ENCODE results near the gene ZNF333.

DNA sequence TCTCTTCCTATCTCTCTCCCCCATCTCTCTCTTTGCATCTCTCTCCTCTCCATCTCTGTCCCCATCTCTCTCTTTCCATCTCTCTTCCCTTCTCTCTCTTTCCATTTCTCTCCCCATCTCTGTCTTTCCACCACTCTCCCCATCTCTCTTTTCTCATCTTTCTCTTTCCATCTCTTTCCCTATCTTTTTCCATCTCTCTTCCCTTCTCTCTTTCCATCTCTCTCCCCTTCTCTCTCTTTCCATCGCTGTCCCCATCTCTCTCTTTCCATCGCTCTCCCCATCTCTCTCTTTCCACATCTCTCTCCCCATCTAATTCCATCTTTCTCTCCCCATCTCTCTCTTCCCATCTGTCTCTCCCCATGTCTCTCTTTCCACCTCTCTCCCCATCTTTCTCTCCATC, 39.7 kb upstream of the ZNF333 start:
- TF ChIP-seq, protein P1, sequence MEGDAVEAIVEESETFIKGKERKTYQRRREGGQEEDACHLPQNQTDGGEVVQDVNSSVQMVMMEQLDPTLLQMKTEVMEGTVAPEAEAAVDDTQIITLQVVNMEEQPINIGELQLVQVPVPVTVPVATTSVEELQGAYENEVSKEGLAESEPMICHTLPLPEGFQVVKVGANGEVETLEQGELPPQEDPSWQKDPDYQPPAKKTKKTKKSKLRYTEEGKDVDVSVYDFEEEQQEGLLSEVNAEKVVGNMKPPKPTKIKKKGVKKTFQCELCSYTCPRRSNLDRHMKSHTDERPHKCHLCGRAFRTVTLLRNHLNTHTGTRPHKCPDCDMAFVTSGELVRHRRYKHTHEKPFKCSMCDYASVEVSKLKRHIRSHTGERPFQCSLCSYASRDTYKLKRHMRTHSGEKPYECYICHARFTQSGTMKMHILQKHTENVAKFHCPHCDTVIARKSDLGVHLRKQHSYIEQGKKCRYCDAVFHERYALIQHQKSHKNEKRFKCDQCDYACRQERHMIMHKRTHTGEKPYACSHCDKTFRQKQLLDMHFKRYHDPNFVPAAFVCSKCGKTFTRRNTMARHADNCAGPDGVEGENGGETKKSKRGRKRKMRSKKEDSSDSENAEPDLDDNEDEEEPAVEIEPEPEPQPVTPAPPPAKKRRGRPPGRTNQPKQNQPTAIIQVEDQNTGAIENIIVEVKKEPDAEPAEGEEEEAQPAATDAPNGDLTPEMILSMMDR (IDR thresholded peaks at IDR 0.05; ENCODE audit: extremely low read depth in 1 of 2, insufficient read depth in 1 of 2, low read depth in 1 of 2, low read length in 2 of 2) = no peak
- TF ChIP-seq EZH2 (IDR thresholded peaks at IDR 0.05; ENCODE audit: borderline replicate concordance, low read depth, low read length, severe bottlenecking) = no peak
- TF ChIP-seq, protein P2, sequence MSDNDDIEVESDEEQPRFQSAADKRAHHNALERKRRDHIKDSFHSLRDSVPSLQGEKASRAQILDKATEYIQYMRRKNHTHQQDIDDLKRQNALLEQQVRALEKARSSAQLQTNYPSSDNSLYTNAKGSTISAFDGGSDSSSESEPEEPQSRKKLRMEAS (IDR thresholded peaks at IDR 0.05; ENCODE audit: insufficient read depth, insufficient read length) = no peak
